H9 (cell line): Measurements from ENCODE around the gene SPDYE4. TPM values are rescaled to one million over a fixed set of nuclear protein-coding genes. Genes with fewer than 3 reads are reported as not detected.

ENCODE experiments used
- DNase-seq: peaks from one replicate; pipeline ENCODE4 v3.0.0-alpha.2; 2017
- H2AFZ ChIP-seq: one replicate; pipeline ENCODE4 v1.6.1; 2013; ENCODE audit warnings: mild to moderate bottlenecking, low read length, control low read depth, moderate library complexity
- H2AK5ac ChIP-seq: 2 replicates; pipeline ENCODE4 v1.6.1; 2013; ENCODE audit warnings: low read length, control low read depth, mixed read lengths; ENCODE audit not compliant: insufficient read length
- H2BK120ac ChIP-seq: one replicate; pipeline ENCODE4 v1.6.1; 2013; ENCODE audit warnings: low read depth, mild to moderate bottlenecking, low read length, control low read depth, inconsistent platforms; ENCODE audit not compliant: poor library complexity, severe bottlenecking
- H2BK12ac ChIP-seq: 2 replicates; pipeline ENCODE4 v1.6.1; 2013; ENCODE audit warnings: low read length, control low read depth, mixed read lengths, low read depth; ENCODE audit not compliant: insufficient read length
- H2BK15ac ChIP-seq: 2 replicates; pipeline ENCODE4 v1.6.1; 2013; ENCODE audit warnings: low read depth, low read length, control low read depth
- H2BK20ac ChIP-seq: one replicate; pipeline ENCODE4 v1.6.1; 2013; ENCODE audit warnings: low read depth, mild to moderate bottlenecking, low read length, control low read depth, inconsistent platforms; ENCODE audit not compliant: poor library complexity, severe bottlenecking
- H2BK5ac ChIP-seq: 2 replicates; pipeline ENCODE4 v1.6.1; 2013; ENCODE audit warnings: low read length, control low read depth, mixed read lengths; ENCODE audit not compliant: insufficient read length
- H3K14ac ChIP-seq: 2 replicates; pipeline ENCODE4 v1.6.1; 2013; ENCODE audit warnings: low read length, control low read depth; ENCODE audit not compliant: insufficient read depth
- H3K18ac ChIP-seq: 2 replicates; pipeline ENCODE4 v1.6.1; 2013; ENCODE audit warnings: low read depth, mild to moderate bottlenecking, mixed read lengths, low read length, control low read depth; ENCODE audit not compliant: insufficient read length
- H3K23ac ChIP-seq: 2 replicates; pipeline ENCODE4 v1.6.1; 2013; ENCODE audit warnings: low read length, control low read depth, mixed read lengths, low read depth; ENCODE audit not compliant: insufficient read length
- H3K23me2 ChIP-seq: 2 replicates; pipeline ENCODE4 v1.6.1; 2013; ENCODE audit warnings: low read depth, mild to moderate bottlenecking, mixed read lengths, low read length, control low read depth; ENCODE audit not compliant: insufficient read length, poor library complexity, severe bottlenecking
- H3K27ac ChIP-seq: 2 replicates; pipeline ENCODE4 v1.5.1; 2013; ENCODE audit warnings: low read length, control low read depth, mixed read lengths, low read depth; ENCODE audit not compliant: insufficient read length
- H3K27me3 ChIP-seq: 2 replicates; pipeline ENCODE4 v1.6.1; 2013; ENCODE audit warnings: low read length, control low read depth, inconsistent platforms; ENCODE audit not compliant: insufficient read depth
- H3K4ac ChIP-seq: 2 replicates; pipeline ENCODE4 v1.6.1; 2013; ENCODE audit warnings: low read depth, mild to moderate bottlenecking, control low read depth, inconsistent platforms, low read length, moderate library complexity
- H3K4me1 ChIP-seq: 2 replicates; pipeline ENCODE4 v1.6.1; 2013; ENCODE audit warnings: low read length, control low read depth, inconsistent platforms; ENCODE audit not compliant: insufficient read depth
- H3K4me2 ChIP-seq: 2 replicates; pipeline ENCODE4 v1.6.1; 2013; ENCODE audit warnings: low read length, control low read depth, mixed read lengths; ENCODE audit not compliant: insufficient read length, insufficient read depth
- H3K56ac ChIP-seq: 2 replicates; pipeline ENCODE4 v1.6.1; 2013; ENCODE audit warnings: low read depth, mild to moderate bottlenecking, mixed read lengths, low read length, control low read depth; ENCODE audit not compliant: insufficient read length
- H3K79me1 ChIP-seq: 2 replicates; pipeline ENCODE4 v1.6.1; 2013; ENCODE audit warnings: low read depth, mild to moderate bottlenecking, moderate library complexity, low read length, control low read depth, inconsistent platforms; ENCODE audit not compliant: insufficient read depth, poor library complexity, severe bottlenecking
- H3K79me2 ChIP-seq: 2 replicates; pipeline ENCODE4 v1.6.1; 2013; ENCODE audit warnings: low read length, control low read depth, inconsistent platforms; ENCODE audit not compliant: insufficient read depth
- H3K9ac ChIP-seq: 2 replicates; pipeline ENCODE4 v1.6.1; 2013; ENCODE audit warnings: low read length, control low read depth, mixed read lengths; ENCODE audit not compliant: insufficient read length; ENCODE audit errors: extremely low read depth
- H3K9me3 ChIP-seq: one replicate; pipeline ENCODE4 v1.6.1; 2013; ENCODE audit warnings: low read depth, low read length, inconsistent platforms; ENCODE audit not compliant: control insufficient read depth
- H3T11ph ChIP-seq: one replicate; pipeline ENCODE4 v1.6.1; 2013; ENCODE audit warnings: mild to moderate bottlenecking, low read length, control low read depth, inconsistent platforms
- H4K20me1 ChIP-seq: one replicate; pipeline ENCODE4 v1.6.1; 2013; ENCODE audit not compliant: control insufficient read depth, insufficient read length, insufficient read depth
- H4K5ac ChIP-seq: 2 replicates; pipeline ENCODE4 v1.6.1; 2013; ENCODE audit warnings: low read depth, mild to moderate bottlenecking, mixed read lengths, low read length, control low read depth; ENCODE audit not compliant: insufficient read length
- H4K8ac ChIP-seq: replicated peaks from 2 replicates; pipeline ENCODE4 v1.6.1; 2013; ENCODE audit warnings: low read length, control low read depth, mixed read lengths, low read depth; ENCODE audit not compliant: insufficient read length
- H4K91ac ChIP-seq: 2 replicates; pipeline ENCODE4 v1.6.1; 2013; ENCODE audit warnings: low read depth, mild to moderate bottlenecking, moderate library complexity, mixed read lengths, low read length, control low read depth; ENCODE audit not compliant: insufficient read length
- H3K27ac Mint-ChIP-seq, 3 experiments: 2 replicates in 2 of 3; 3 replicates in 1 of 3; pipeline ENCODE4 v1.8.0; 2020 to 2021; ENCODE audit warnings: mixed read lengths in 3 of 3, mild to moderate bottlenecking in 1 of 3, moderate library complexity in 1 of 3
- H3K27me3 Mint-ChIP-seq: 2 replicates; pipeline ENCODE4 v1.8.0; 2021; ENCODE audit warnings: low read depth, mild to moderate bottlenecking, moderate library complexity, mixed read lengths
- H3K36me3 Mint-ChIP-seq, 3 experiments: 2 replicates in 2 of 3; 3 replicates in 1 of 3; pipeline ENCODE4 v1.8.0; 2020 to 2021; ENCODE audit warnings: low read depth in 3 of 3, mixed read lengths in 3 of 3; ENCODE audit not compliant: insufficient read depth in 1 of 3
- H3K4me1 Mint-ChIP-seq, 2 experiments: 2 replicates each; pipeline ENCODE4 v1.8.0; 2020; ENCODE audit warnings: mixed read lengths in 2 of 2
- H3K4me3 Mint-ChIP-seq, 2 experiments: 2 replicates in 1 of 2; 3 replicates in 1 of 2; pipeline ENCODE4 v1.8.0; 2020 to 2021; ENCODE audit warnings: mild to moderate bottlenecking in 2 of 2, mixed read lengths in 2 of 2, moderate library complexity in 1 of 2
- H3K9me3 Mint-ChIP-seq, 2 experiments: 2 replicates in 1 of 2; 3 replicates in 1 of 2; pipeline ENCODE4 v1.8.0; 2020; ENCODE audit warnings: mild to moderate bottlenecking in 2 of 2, mixed read lengths in 2 of 2, moderate library complexity in 1 of 2
- CTCF ChIP-seq: fragments of 200-600 bp; sonication (generic); conservative IDR thresholded peaks from 3 replicates; pipeline ENCODE4 v1.8.0; 2021; ENCODE audit warnings: antibody characterized with exemption, mild to moderate bottlenecking
- WGBS: extraction: QIAGEN DNeasy Blood & Tissue Kit; methylation state at CpG from one replicate; pipeline ENCODE4 v1.1.7; 2013; ENCODE audit warnings: missing lambda C conversion rate, low lambda C conversion rate, mixed read lengths; ENCODE audit not compliant: insufficient read length; ENCODE audit errors: extremely low coverage; 5-methylcytosine and 5-hydroxymethylcytosine counted together
- total RNA-seq: library from RNA; stranded (reverse); gene quantifications from 2 replicates; pipeline ENCODE4 v1.2.1, GENCODE V29; 2021

Gene SPDYE4
- total RNA-seq, 1 experiment from 2014 or later = not detected

- no peak for TF ChIP-seq CTCF
- Mint-ChIP-seq H3K27ac (peak overlapping the region in 1 of 3 experiments; percentile 79; a peak in 1 of 7 replicates), H3K36me3 (no peaks in the 10 kb centered on the region), H3K27me3 (no peaks in the 10 kb centered on the region), H3K4me3 (no peak overlapping the region), H3K9me3 (no peaks in the 10 kb centered on the region; a peak in 2 of 5 replicates), H3K4me1 (peaks cover 3 to 7% of the 10 kb centered on the region in 2 experiments; a peak in 2 of 4 replicates)
- H3K23ac ChIP-seq = no peak overlapping the region
- no peak overlapping the region for H2AK5ac ChIP-seq
- H3K27ac ChIP-seq = no peak overlapping the region
- WGBS = no CpG with 5 or more reads among the region's 8 CpGs
- H3K14ac ChIP-seq = no peak overlapping the region
- no peak overlapping the region for H4K91ac ChIP-seq
- H4K20me1 ChIP-seq = no peaks in the 10 kb centered on the region
- no peak overlapping the region for H2AFZ ChIP-seq
- H3T11ph ChIP-seq = no peak overlapping the region
- H3K79me2 ChIP-seq = no peaks in the 10 kb centered on the region
- H3K9me3 ChIP-seq = no peaks in the 10 kb centered on the region
- H4K5ac ChIP-seq = no peak overlapping the region
- H3K79me1 ChIP-seq = no peaks in the 10 kb centered on the region
- no peak overlapping the region for H3K56ac ChIP-seq
- H2BK12ac ChIP-seq = no peak overlapping the region
- no peak overlapping the region for H2BK20ac ChIP-seq
- no peak overlapping the region for H3K18ac ChIP-seq
- no peak overlapping the region for H3K4me2 ChIP-seq
- no peak overlapping the region for H2BK5ac ChIP-seq
- no peak for DNase-seq
- H3K4ac ChIP-seq = no peak overlapping the region
- no peak overlapping the region for H2BK15ac ChIP-seq
- no peaks in the 10 kb centered on the region for H3K4me1 ChIP-seq
- H4K8ac ChIP-seq = no peak overlapping the region
- no peak overlapping the region for H3K9ac ChIP-seq
- no peak overlapping the region for H2BK120ac ChIP-seq
- no peaks in the 10 kb centered on the region for H3K23me2 ChIP-seq
- no peaks in the 10 kb centered on the region for H3K27me3 ChIP-seq
Observed at GRCh38 chr17:8729421-8729820, 28.9 kb downstream of the SPDYE4 start.
